ENCODE data around the gene NOTUM.

DNA sequence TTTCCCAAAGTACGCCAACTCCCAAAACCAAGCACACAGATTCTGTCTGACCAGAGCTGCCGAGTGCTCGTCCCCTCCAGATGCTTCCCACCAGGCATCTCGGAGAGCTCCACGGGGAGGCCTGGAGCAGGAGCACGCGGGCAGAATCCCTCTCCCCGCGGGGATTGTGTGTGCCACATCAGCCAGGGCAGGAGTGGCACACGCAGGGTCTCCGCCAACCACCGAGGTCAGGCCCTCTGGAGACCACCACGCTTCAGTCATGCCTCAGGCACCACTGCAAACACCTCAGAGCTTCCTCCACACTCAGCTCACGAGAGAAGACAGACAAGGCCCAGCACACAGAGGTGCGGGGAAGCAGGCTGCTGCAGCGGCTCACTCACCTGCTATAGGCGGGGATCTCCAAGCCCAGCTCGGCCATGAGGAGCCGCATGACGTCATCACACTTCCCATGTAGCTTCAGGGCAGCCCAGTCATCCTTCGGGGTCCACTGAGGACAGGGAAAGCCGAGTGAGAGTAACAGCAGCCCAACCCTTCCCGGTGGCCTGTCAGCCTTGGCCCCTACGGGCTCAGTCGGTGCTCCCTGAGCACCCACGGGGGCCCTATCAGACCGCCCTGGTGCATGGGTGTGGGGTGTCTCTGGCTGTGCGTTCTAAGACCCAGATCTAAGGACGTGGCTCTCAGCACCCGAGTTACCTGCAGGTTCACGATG, 47.4 kb downstream of the NOTUM start:
- TF ChIP-seq, protein P1, sequence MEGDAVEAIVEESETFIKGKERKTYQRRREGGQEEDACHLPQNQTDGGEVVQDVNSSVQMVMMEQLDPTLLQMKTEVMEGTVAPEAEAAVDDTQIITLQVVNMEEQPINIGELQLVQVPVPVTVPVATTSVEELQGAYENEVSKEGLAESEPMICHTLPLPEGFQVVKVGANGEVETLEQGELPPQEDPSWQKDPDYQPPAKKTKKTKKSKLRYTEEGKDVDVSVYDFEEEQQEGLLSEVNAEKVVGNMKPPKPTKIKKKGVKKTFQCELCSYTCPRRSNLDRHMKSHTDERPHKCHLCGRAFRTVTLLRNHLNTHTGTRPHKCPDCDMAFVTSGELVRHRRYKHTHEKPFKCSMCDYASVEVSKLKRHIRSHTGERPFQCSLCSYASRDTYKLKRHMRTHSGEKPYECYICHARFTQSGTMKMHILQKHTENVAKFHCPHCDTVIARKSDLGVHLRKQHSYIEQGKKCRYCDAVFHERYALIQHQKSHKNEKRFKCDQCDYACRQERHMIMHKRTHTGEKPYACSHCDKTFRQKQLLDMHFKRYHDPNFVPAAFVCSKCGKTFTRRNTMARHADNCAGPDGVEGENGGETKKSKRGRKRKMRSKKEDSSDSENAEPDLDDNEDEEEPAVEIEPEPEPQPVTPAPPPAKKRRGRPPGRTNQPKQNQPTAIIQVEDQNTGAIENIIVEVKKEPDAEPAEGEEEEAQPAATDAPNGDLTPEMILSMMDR (conservative IDR thresholded peaks at IDR 0.05; ENCODE audit: low read depth in 2 of 2): no peak
- no peak for TF ChIP-seq EZH2 (IDR thresholded peaks at IDR 0.05; ENCODE audit: low read depth, unreplicated experiment)
- TF ChIP-seq, protein P2, sequence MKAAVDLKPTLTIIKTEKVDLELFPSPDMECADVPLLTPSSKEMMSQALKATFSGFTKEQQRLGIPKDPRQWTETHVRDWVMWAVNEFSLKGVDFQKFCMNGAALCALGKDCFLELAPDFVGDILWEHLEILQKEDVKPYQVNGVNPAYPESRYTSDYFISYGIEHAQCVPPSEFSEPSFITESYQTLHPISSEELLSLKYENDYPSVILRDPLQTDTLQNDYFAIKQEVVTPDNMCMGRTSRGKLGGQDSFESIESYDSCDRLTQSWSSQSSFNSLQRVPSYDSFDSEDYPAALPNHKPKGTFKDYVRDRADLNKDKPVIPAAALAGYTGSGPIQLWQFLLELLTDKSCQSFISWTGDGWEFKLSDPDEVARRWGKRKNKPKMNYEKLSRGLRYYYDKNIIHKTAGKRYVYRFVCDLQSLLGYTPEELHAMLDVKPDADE (IDR thresholded peaks at IDR 0.05): no peak

All from GM23338 (cell line).